GM10266 (cell line): ENCODE results near the gene BNC2.

ENCODE experiments used
- DNase-seq: peaks from one replicate; pipeline ENCODE4 v3.0.0; 2012; ENCODE audit errors: extremely low spot score
- CTCF ChIP-seq: IDR thresholded peaks from 2 replicates; pipeline ENCODE4 v1.5.1; 2012; ENCODE audit warnings: mild to moderate bottlenecking, low read depth; ENCODE audit not compliant: control insufficient read depth, insufficient read depth; ENCODE audit errors: missing control alignments

BNC2 gene

GRCh38 chr9:16668734-16669295, 201.7 kb downstream of the BNC2 start:
- no peak for TF ChIP-seq CTCF
- no peak for DNase-seq

GRCh38 chr9:16664211-16664610, 206.3 kb downstream of the BNC2 start:
- no peak for DNase-seq
- no peak for TF ChIP-seq CTCF

- no peak for DNase-seq
- no peak for TF ChIP-seq CTCF
Measured at GRCh38 chr9:16661816-16662215, 208.7 kb downstream of the BNC2 start.

- no peak for TF ChIP-seq CTCF
- DNase-seq = no peak
Measured at GRCh38 chr9:16659096-16659495, 211.4 kb downstream of the BNC2 start.

GRCh38 chr9:16656432-16657169, 213.9 kb downstream of the BNC2 start:
- DNase-seq = no peak
- no peak for TF ChIP-seq CTCF

GRCh38 chr9:16654596-16655126, 215.8 kb downstream of the BNC2 start:
- no peak for TF ChIP-seq CTCF
- DNase-seq = no peak
